Hematopoietic multipotent progenitor cell treated with erythropoietin and hydrocortisone succinate and interleukin-3 and kit ligand, for 17 days (in vitro differentiated cells): ENCODE results near the gene AKAP13.

Source experiments
- DNase-seq: peaks from one replicate; pipeline ENCODE4 v3.0.0-alpha.2; 2015; ENCODE audit warnings: low spot score

Gene AKAP13

GRCh38 chr15:85767785-85768529 lies 387.6 kb downstream of the AKAP13 start:
- no peak for DNase-seq

- DNase-seq: no peak
Observed at GRCh38 chr15:85768595-85769168, 388.3 kb downstream of the AKAP13 start.

GRCh38 chr15:85769182-85769900 lies 388.9 kb downstream of the AKAP13 start:
- DNase-seq: no peak

GRCh38 chr15:85770096-85771041 lies 390.0 kb downstream of the AKAP13 start:
- no peak for DNase-seq

- DNase-seq: no peak
Observed at GRCh38 chr15:85771271-85771670, 390.9 kb downstream of the AKAP13 start.

GRCh38 chr15:85771781-85772445 lies 391.5 kb downstream of the AKAP13 start:
- no peak for DNase-seq

GRCh38 chr15:85772668-85773067 lies 392.3 kb downstream of the AKAP13 start:
- DNase-seq: no peak

- no peak for DNase-seq
Observed at GRCh38 chr15:85773249-85773648, 392.8 kb downstream of the AKAP13 start.

GRCh38 chr15:85773970-85774369 lies 393.6 kb downstream of the AKAP13 start:
- no peak for DNase-seq

GRCh38 chr15:85777250-85778106 lies 397.1 kb downstream of the AKAP13 start:
- DNase-seq: no peak

GRCh38 chr15:85778107-85778776 lies 397.8 kb downstream of the AKAP13 start:
- DNase-seq: no peak

- DNase-seq: no peak
Observed at GRCh38 chr15:85779249-85779648, 398.8 kb downstream of the AKAP13 start.

- DNase-seq: no peak
Observed at GRCh38 chr15:85780225-85780985, 400.0 kb downstream of the AKAP13 start.

GRCh38 chr15:85781099-85781498 lies 400.7 kb downstream of the AKAP13 start:
- DNase-seq: no peak

- DNase-seq: no peak
Observed at GRCh38 chr15:85782064-85782463, 401.7 kb downstream of the AKAP13 start.

GRCh38 chr15:85785887-85786780 lies 405.7 kb downstream of the AKAP13 start:
- no peak for DNase-seq

- no peak for DNase-seq
Observed at GRCh38 chr15:85786781-85787114, 406.3 kb downstream of the AKAP13 start.

- DNase-seq: no peak
Observed at GRCh38 chr15:85788771-85789495, 408.5 kb downstream of the AKAP13 start.
